OCI-LY7 (cell line): ENCODE data around the gene SMOC2. TPM values are rescaled to one million over a fixed set of nuclear protein-coding genes. Genes with fewer than 3 reads are reported as not detected.

Experiments used
- BruUV-seq: library from RNA; stranded (reverse); fragments of 400-500 nt; replicated peaks from 2 replicates; lab custom pipeline; 2021; lab: Mats Ljungman, UMichigan
- CTCF ChIA-PET: fragments of 300-600 bp; sonication (Branson Sonifier 250); formaldehyde crosslinking; loops from one replicate; lab custom pipeline; 2022; ENCODE audit warnings: antibody characterized with exemption; ENCODE audit not compliant: unreplicated experiment; lab: Charles Lee
- POLR2A ChIA-PET: fragments of 300-600 bp; sonication (Branson Sonifier 250); formaldehyde crosslinking; loops from one replicate; lab custom pipeline; 2022; ENCODE audit warnings: antibody characterized with exemption; lab: Charles Lee
- DNase-seq: peaks from one replicate; pipeline ENCODE4 v3.0.0-alpha.2; 2015; ENCODE audit warnings: low spot score
- H2AFZ ChIP-seq: fragments of 200-600 bp; sonication (generic), shearing (Covaris generic); 2 replicates; pipeline ENCODE4 v1.6.1; 2014; ENCODE audit warnings: mild to moderate bottlenecking, antibody characterized with exemption, low read length, moderate library complexity
- H3K27ac ChIP-seq: fragments of 200-600 bp; sonication (generic); 2 replicates; pipeline ENCODE4 v1.5.1; 2014; ENCODE audit warnings: mixed run types, low read depth, mild to moderate bottlenecking, moderate library complexity, low read length, inconsistent platforms; ENCODE audit not compliant: poor library complexity, severe bottlenecking
- H3K36me3 ChIP-seq: fragments of 200-600 bp; sonication (generic); 2 replicates; pipeline ENCODE4 v1.6.1; 2014; ENCODE audit warnings: mild to moderate bottlenecking, antibody characterized with exemption, low read length, moderate library complexity, mixed read lengths; ENCODE audit not compliant: insufficient read depth
- H3K4me1 ChIP-seq: fragments of 200-600 bp; sonication (generic); 2 replicates; pipeline ENCODE4 v1.5.1; 2014; ENCODE audit warnings: mild to moderate bottlenecking, low read length; ENCODE audit not compliant: insufficient read depth, poor library complexity, severe bottlenecking
- H3K4me2 ChIP-seq: fragments of 200-600 bp; sonication (generic); 2 replicates; pipeline ENCODE4 v1.6.1; 2014; ENCODE audit warnings: mild to moderate bottlenecking, low read length
- H3K4me3 ChIP-seq: fragments of 200-600 bp; sonication (generic); 2 replicates; pipeline ENCODE4 v1.5.1; 2014; ENCODE audit warnings: mild to moderate bottlenecking, low read depth, low read length; ENCODE audit not compliant: poor library complexity, severe bottlenecking
- H3K79me2 ChIP-seq: fragments of 200-600 bp; sonication (generic); 2 replicates; pipeline ENCODE4 v1.6.1; 2016; ENCODE audit warnings: low read depth, mild to moderate bottlenecking, low read length, moderate library complexity, mixed read lengths; ENCODE audit not compliant: insufficient read depth
- H3K9me2 ChIP-seq: fragments of 200-600 bp; sonication (generic); 2 replicates; pipeline ENCODE4 v1.6.1; 2016; ENCODE audit warnings: mild to moderate bottlenecking, low read length, mixed read lengths; ENCODE audit not compliant: insufficient read depth
- H3K9me3 ChIP-seq: fragments of 200-600 bp; sonication (generic); 2 replicates; pipeline ENCODE4 v1.6.1; 2014; ENCODE audit warnings: mild to moderate bottlenecking, mixed run types, low read length, mixed read lengths
- H4K20me1 ChIP-seq: fragments of 200-600 bp; sonication (generic); 2 replicates; pipeline ENCODE4 v1.6.1; 2014; ENCODE audit warnings: mild to moderate bottlenecking, antibody characterized with exemption, low read length, moderate library complexity, mixed read lengths; ENCODE audit not compliant: insufficient read depth
- CTCF ChIP-seq: fragments of 200-600 bp; sonication (generic); conservative IDR thresholded peaks from 2 replicates; pipeline ENCODE4 v1.5.1; 2014; ENCODE audit warnings: mild to moderate bottlenecking, antibody characterized with exemption, low read length, moderate library complexity, mixed read lengths
- EZH2phosphoT487 ChIP-seq: fragments of 200-600 bp; sonication (generic); IDR thresholded peaks from 2 replicates; pipeline ENCODE4 v1.6.1; 2018; ENCODE audit warnings: low read depth, borderline replicate concordance, mild to moderate bottlenecking, mixed run types, antibody characterized with exemption, low read length, moderate library complexity, mixed read lengths
- intact Hi-C: fragments of 100-400 bp; cut with micrococcal nuclease; formaldehyde crosslinking; loops from one replicate; pipeline ENCODE4 v1.10.0; 2022; ENCODE audit not compliant: unreplicated experiment
- total RNA-seq, 2 experiments: library from RNA; depleted of rRNA in 1 of 2; stranded (reverse); fragments of >200 nt in 1 of 2; shearing (Covaris generic) in 1 of 2; gene quantifications; 2 replicates each; pipeline ENCODE4 v1.2.3, GENCODE V29; 2014 to 2022

SMOC2 gene
- total RNA-seq, 2 experiments from 2014 or later: not detected

- TF ChIP-seq EZH2phosphoT487 (no peak), CTCF (no peak)
- intact Hi-C loops: no loop called here
- Histone ChIP-seq H3K4me1 (no peaks in the 10 kb centered on the region), H3K27ac (no peak overlapping the region), H4K20me1 (no peaks in the 10 kb centered on the region), H3K79me2 (no peaks in the 10 kb centered on the region), H3K36me3 (no peaks in the 10 kb centered on the region), H3K4me2 (no peak overlapping the region), H3K4me3 (no peak overlapping the region), H3K9me3 (no peaks in the 10 kb centered on the region), H2AFZ (no peak overlapping the region), H3K9me2 (no peaks in the 10 kb centered on the region)
- ChIA-PET POLR2A (no interaction called here), CTCF (no interaction called here)
- no TSS peak for BruUV-seq
- no peak for DNase-seq
Observed at GRCh38 chr6:168550326-168550725, 109.3 kb downstream of the SMOC2 start.

DNA sequence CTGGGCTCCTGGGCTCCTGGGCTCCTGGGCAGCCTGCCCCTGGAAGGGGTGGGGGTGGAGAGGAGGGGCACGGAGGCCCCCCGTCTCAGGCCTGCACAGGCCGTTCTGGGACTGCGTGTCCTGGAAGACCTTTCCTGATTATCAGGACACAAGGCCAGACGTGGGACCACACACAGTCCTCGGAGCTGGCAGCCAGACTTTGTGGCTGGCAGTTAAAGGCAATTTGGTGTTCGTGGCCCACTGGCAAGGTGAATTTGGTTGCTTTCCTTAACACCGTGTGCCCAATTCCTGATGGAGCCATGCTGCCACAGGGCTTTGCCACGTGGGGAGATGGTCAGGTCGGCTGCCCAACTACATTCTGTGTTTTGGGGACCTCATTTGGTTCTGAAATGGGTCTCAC, 113.5 kb downstream of the SMOC2 start:
- intact Hi-C loops: no loop called here

More for the DNA sequence above, 113.5 kb downstream of the SMOC2 start:
- no peaks in the 10 kb centered on the region for H3K36me3 ChIP-seq
- ChIA-PET CTCF (no interaction called here), POLR2A (no interaction called here)
- H4K20me1 ChIP-seq: no peaks in the 10 kb centered on the region
- H3K9me2 ChIP-seq: no peaks in the 10 kb centered on the region
- no TSS peak for BruUV-seq
- no peaks in the 10 kb centered on the region for H3K4me1 ChIP-seq
- H3K4me2 ChIP-seq: no peak overlapping the region
- no peak overlapping the region for H3K4me3 ChIP-seq
- no peak overlapping the region for H3K27ac ChIP-seq
- no peaks in the 10 kb centered on the region for H3K9me3 ChIP-seq
- H2AFZ ChIP-seq: no peak overlapping the region
- DNase-seq: no peak
- no peaks in the 10 kb centered on the region for H3K79me2 ChIP-seq
- TF ChIP-seq CTCF (no peak), EZH2phosphoT487 (no peak)
